OCI-LY3 (cell line): ENCODE data around the gene ZNF383.
"Not testable (repeated sequence)": the region's sequence is repeated elsewhere in the genome, so short reads cannot be mapped to it uniquely, and the experiment has no call there.

Source experiments
- H2AFZ ChIP-seq: fragments of 200-600, 300-600 bp; shearing (Covaris generic); 2 replicates; pipeline ENCODE4 v1.6.0; 2014; ENCODE audit warnings: antibody characterized with exemption, low read depth, low read length
- H3K27ac ChIP-seq: fragments of 200-600, 300-600 bp; sonication (generic); 2 replicates; pipeline ENCODE4 v1.5.1; 2014; ENCODE audit warnings: mild to moderate bottlenecking, low read length, moderate library complexity, mixed read lengths
- H3K27me3 ChIP-seq: fragments of 200-600, 300-600 bp; sonication (generic); 2 replicates; pipeline ENCODE4 v1.6.1; 2014; ENCODE audit warnings: low read depth, low read length, mixed read lengths
- H3K36me3 ChIP-seq: fragments of 200-600, 300-600 bp; sonication (generic); replicated peaks from 2 replicates; pipeline ENCODE3; 2014; ENCODE audit warnings: low read depth, low read length, mixed read lengths
- H3K4me1 ChIP-seq: fragments of 300-600, 200-600 bp; sonication (generic); 2 replicates; pipeline ENCODE4 v1.6.1; 2014; ENCODE audit warnings: low read length, mixed read lengths
- H3K4me2 ChIP-seq: fragments of 200-600, 300-600 bp; sonication (generic); 2 replicates; pipeline ENCODE4 v1.6.1; 2014; ENCODE audit warnings: low read length, mixed read lengths
- H3K4me3 ChIP-seq: fragments of 300-600, 200-600 bp; sonication (generic); 2 replicates; pipeline ENCODE4 v1.5.1; 2014; ENCODE audit warnings: antibody characterized with exemption, mild to moderate bottlenecking, low read length, moderate library complexity
- H3K79me2 ChIP-seq: fragments of 300-600, 200-600 bp; shearing (Covaris generic); 2 replicates; pipeline ENCODE4 v1.6.1; 2014; ENCODE audit warnings: mild to moderate bottlenecking, low read length, mixed read lengths
- H3K9ac ChIP-seq: fragments of 300-600, 200-600 bp; shearing (Covaris generic); 2 replicates; pipeline ENCODE4 v1.6.0; 2014; ENCODE audit warnings: mild to moderate bottlenecking, low read length, moderate library complexity
- H3K9me3 ChIP-seq: fragments of 200-600, 300-600 bp; shearing (Covaris generic); 2 replicates; pipeline ENCODE4 v1.6.1; 2014; ENCODE audit warnings: low read length, mixed read lengths; ENCODE audit not compliant: insufficient read depth
- H4K20me1 ChIP-seq: fragments of 200-600, 300-600 bp; sonication (generic); 2 replicates; pipeline ENCODE4 v1.6.1; 2016; ENCODE audit warnings: low read length, mixed read lengths; ENCODE audit not compliant: insufficient read depth

Gene ZNF383

DNA sequence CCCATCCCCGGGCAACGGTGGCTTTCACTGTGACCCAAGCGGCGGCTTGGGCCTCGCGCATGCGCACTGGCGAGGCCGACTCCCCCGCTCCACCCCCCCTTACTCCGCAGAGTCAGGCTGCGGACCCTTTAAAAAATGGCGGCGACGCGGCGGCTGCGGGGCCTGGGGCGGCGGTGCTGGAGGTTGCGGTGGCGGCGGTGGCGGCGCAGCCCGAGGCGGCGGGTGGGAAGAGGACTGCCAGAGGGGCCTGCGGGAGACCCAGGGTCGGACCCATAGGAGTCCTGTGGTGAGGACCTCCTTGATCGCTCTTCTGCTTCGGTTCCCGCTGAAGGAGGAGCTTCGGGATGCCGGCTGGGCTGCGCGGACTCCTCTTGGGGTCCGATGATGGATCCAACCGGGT, 76.2 kb downstream of the ZNF383 start:
- H3K27ac ChIP-seq, H3K27me3 ChIP-seq, H3K9me3 ChIP-seq, H3K4me3 ChIP-seq, H4K20me1 ChIP-seq, H2AFZ ChIP-seq, H3K4me2 ChIP-seq, H3K4me1 ChIP-seq, H3K36me3 ChIP-seq, H3K79me2 ChIP-seq, H3K9ac ChIP-seq: not testable (repeated sequence)
